Raji (cell line): ENCODE data around the gene GGNBP2.

Experiments
- POLR2A ChIP-seq: IDR thresholded peaks from 2 replicates; pipeline ENCODE4 v1.6.1; 2011; ENCODE audit warnings: low read depth, low read length, control low read depth; ENCODE audit not compliant: insufficient read depth

The GGNBP2 gene

DNA sequence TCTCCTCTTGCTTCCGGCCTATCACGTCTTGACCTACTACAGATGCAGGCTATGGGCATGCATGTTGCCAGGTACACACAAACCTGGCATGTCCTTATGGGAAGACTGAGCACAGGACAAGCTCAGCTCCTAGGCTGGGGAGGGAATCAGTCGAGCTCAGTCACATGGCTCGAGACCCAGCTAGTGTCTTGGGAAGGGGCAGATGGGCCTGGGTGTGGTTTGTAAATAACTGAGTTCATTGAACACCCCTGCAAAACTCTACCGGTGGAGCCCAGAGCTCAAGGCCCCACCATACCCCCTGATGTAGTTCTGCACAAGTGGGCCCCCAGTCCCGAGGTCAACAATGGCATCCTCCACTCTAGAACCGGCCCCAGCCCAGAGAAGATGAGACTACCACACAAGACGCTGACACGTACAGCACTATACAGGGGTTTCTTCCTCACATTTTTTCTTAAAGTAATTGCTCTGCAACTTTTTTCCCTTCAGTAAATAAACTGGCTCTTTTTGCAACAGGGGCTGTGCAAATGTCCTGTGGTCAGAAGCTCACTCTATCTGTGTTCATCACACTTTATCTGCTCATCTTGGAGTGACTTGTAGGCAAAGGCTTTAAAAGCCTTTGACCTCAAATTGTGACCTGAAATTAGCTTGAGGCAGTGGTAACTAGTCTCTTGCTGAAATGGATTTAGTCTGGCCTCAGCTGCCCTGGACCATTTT lies 35.3 kb upstream of the GGNBP2 start:
- no peak for TF ChIP-seq POLR2A

DNA sequence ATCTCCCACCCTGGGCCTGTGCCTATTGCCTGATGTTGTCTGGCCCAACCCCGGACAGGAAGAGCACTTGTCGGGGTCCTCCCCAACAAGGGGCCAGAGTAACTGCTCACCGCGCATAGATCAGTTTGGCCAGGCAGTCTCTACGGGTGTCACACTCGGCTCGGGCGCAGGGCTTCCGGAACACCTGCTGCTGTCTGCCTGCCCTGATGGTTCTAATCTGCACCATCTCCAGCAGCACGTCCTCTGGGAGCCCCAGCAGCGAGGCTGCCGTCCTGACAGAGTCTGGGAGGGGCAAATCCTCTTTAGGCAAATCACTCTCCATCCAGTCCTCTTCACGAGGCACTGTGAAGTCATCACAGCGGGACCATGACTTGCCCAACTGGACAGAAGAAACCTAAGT lies 34.1 kb upstream of the GGNBP2 start:
- no peak for TF ChIP-seq POLR2A

DNA sequence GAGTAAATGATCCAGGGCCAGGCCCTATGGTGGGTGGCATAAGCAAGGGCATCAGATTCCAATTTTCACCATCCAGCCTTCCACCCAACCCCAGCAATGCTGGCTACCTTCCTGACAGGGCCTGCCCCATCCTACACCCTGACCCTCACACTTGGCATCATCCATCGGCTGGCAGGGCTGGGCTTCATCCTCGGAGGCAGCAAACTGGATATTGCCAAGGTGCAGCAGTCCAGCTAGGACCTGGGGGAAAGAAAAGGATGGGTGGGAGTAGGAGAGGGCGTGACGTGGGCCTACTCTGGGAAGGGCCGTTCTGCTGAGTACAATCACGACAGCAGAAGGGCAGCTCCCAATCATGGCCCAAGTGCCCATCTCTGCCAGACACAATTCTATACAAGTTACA lies 33.5 kb upstream of the GGNBP2 start:
- no peak for TF ChIP-seq POLR2A

DNA sequence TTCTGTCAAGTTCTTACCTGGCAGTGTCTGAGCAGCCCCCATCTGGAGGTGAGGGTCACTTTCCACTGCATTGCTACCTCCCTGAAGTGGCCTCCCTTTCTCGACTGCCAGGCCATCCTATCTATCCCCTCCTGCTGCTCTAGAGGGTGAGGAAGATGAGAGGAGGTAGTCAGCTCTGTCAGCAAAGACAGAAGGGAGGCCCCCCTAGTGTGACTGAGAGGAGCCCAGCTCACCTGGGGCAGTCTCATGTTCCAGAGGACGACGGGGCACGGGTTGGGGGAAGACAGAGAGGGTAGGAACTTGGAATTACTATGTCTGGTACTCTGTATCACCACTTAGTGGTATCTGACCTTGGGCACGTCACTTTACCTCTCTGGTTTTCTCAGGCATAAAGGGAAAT lies 32.1 kb upstream of the GGNBP2 start:
- no peak for TF ChIP-seq POLR2A

DNA sequence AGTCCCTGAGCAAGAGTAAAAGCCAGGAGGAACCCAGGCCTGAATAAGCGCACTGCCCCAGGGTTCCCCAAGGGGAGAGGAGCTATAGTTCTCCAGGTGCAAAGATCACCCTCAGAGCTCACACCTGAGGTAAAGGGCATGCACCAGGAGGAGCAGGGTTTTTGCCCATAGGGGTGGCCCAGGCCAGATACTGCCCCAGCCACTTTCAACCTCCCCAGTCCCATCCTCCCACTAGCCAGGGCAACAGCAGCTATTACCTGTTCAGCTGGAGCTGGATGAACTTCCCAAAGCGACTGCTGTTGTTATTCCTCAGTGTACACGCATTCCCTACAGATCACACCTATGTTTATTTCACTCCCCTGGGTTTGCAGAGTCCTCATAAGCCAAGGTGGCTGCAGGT lies 29.9 kb upstream of the GGNBP2 start:
- TF ChIP-seq POLR2A, result no peak

DNA sequence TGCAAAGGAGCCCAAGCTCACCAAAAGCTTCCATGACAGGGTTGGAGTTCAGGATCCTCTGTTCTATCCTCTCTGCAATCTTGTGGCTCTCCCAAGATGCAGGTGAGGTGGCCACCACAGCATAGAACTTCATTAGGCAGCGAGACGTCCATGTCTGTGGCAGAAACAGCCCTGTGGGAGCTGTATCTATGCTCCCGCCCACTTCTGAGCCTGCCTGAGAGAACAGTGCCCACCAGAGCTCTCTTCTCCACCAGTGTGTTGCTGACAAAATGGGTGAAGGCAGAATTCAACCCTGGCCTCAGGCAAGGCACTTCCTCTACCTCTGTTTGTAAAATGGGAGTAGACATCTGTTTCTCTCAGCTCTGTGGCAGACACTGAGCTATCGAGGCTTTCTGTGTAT lies 28.9 kb upstream of the GGNBP2 start:
- no peak for TF ChIP-seq POLR2A

- no peak for TF ChIP-seq POLR2A
These were observed 21.6 kb upstream of the GGNBP2 start for GRCh38 chr17:36523113-36523512.

DNA sequence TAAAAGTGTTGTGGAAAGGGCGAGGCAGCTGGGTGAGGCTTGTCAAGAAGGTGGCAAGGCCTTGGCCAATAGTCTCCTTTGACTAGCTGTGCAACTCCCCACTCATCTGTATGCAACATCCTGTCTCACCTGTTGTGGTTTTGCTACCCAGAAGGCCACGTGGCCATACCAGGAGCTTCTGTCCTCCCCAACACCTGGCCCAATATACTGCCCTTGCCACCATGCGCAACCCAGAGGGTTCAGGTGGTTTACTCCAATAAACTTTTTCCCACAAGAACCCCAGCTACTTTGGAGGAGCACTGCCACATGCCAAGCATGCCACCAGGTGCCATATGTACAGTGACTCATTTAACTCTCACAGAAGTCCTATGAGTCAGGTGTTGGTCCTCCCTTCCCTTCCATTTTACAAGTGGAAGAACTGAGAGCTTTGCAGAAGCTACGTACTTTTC lies 20.3 kb upstream of the GGNBP2 start:
- TF ChIP-seq POLR2A, result no peak

DNA sequence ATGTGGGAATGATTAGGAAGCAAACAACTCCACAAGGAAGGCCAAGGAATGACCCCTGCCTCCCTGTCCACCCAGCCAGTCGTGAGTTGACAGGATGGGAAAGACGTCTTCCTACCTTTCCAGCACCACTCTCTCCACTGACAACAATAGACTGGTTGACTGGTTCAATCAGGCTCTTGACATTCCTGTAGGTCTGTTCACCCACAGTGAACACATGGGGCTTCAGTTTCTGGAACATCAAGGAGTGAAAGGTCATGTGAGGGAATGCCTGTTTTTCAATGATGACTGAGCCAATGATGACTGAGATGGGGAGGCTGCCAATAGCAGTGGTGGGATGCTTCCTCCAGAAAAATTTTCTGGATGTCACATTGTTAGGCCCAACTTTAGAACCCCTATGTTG lies 19.6 kb upstream of the GGNBP2 start:
- TF ChIP-seq POLR2A, result no peak

DNA sequence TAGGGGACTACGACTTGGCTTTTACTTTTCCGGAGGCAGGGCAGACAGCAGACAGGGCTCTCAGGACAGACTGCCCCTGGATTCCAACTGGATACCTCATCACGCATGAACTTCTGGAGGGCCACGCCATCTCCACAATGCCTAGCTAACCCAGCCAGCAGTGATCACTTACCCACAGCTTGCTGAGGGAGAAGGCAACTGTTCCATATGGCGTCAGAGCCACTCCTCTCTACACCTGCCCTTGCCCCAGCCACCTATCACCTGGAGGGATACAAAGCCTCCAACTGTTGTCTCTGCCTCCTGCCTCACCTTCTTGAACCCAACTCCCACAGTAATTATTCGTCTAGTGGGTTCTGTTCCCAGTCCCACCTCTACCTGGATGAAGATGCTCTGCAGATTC lies 18.8 kb upstream of the GGNBP2 start:
- TF ChIP-seq POLR2A, result no peak

DNA sequence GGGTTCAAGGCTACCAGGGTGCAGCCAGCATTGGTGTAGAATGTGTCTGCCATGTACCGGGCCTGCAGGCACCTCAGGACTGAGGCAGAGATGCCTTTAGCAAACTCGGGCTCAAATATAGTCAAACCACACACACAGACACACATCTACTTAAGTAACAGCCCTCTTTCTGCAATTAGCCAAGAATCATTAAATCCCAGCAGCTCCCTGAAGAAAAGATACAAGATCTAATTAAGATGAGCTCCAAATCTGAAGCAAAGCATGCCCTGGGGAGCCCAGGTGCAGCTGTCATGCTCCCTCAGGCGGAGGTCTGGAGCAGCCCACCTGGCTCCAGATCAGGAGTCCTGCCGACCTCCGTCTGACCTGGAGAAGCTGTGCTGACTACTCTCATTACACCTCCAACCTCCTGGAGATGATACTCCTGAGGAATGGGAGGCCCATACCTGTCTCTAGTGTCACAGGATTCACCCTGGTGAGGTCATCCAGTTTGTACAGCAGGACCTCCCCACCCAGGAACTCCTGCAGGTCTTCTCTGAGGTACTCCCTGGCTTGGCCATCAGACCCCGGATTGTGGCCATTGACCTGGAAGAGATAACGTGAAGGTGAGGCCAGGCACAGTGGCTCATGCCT lies 17.0 kb upstream of the GGNBP2 start:
- no peak for TF ChIP-seq POLR2A

DNA sequence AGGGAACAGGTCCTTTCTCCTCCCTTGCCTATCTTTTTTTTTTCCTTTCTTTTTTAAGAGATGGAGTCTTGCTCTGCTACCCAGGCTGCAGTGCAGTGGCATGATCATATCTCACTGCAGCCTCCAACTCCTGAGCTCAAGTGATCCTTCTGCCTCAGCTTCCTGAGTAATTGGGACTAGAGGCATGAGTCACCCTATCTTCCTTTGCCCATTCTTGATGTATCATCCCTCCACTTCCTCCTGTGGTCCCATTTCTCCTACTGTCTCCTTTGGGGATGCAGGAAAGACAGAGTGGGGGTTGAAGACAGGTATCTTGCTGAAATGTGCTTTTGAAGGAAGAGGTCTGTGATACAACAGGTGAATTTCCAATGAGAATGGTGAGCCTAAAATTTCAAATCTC lies 15.6 kb upstream of the GGNBP2 start:
- no peak for TF ChIP-seq POLR2A

DNA sequence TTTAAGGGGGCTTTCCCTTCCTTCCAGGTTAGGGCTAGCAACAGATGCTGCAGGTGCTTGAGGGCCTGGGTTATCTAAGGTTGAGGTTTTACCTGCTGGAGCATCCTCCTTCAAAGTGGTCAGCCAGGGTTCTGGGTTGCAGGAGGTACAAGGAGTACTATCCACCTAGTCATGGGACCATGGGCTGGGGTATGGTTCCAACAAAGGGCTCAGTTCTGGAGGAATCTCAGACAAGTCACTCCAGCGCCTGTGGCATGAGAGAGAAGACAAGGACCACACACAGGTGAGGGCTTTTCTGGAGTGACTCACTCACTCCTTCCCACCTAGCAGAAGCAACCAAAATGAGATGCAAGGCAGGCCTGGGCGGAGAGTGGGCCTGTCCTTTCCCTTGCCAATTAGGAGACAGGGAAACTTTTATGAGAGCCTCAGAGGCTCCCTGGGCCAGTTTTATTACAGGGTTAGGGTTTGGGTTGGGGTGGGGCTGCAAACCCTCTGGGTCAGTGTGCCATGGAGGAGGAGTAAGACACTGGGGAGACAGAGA lies 12.2 kb upstream of the GGNBP2 start:
- TF ChIP-seq POLR2A, result no peak

DNA sequence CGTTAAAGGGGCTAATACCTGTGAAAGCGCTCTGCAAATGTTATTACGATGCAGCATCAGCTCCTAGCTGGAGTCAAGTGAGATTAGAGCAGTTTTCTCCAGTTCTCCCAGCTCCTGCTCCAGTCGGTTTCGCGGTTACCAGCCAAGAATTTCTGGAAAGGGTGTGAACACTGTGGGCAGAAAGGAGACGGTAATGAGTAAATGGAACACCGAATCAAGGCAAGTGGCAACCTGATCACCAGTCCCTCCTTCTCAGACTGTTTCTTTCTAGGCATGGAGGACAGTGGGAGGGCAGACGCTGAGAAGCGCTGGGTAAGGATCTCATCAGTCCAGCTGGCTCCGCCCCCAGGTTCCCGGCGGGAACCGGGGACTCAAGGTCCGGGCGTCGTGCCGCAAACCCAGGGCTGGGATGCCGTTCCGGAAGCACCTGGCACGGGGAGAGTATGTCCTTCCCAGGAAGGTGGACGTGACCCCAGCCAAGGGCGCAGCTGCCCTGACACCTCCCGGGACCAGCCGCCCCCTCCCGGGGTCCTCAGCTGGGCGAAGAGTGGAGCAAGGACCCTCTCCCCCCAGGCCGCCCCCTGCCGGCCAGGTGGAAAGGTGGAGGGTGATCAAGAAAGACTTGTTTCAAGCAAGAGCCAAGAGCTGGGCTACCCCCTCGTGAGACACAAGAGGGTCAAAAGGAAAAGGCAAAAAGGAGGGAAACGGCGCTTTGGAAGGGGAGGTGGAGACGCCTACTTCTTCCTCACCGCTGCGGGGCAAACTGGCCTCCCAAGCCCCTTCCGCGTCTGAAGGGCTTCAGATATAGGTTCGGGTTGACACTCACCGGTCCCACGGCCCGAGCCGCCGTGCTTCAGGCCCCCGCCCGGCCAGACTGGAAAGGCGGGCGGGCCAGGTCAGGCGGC lies 10.5 kb upstream of the GGNBP2 start:
- TF ChIP-seq POLR2A, result no peak

DNA sequence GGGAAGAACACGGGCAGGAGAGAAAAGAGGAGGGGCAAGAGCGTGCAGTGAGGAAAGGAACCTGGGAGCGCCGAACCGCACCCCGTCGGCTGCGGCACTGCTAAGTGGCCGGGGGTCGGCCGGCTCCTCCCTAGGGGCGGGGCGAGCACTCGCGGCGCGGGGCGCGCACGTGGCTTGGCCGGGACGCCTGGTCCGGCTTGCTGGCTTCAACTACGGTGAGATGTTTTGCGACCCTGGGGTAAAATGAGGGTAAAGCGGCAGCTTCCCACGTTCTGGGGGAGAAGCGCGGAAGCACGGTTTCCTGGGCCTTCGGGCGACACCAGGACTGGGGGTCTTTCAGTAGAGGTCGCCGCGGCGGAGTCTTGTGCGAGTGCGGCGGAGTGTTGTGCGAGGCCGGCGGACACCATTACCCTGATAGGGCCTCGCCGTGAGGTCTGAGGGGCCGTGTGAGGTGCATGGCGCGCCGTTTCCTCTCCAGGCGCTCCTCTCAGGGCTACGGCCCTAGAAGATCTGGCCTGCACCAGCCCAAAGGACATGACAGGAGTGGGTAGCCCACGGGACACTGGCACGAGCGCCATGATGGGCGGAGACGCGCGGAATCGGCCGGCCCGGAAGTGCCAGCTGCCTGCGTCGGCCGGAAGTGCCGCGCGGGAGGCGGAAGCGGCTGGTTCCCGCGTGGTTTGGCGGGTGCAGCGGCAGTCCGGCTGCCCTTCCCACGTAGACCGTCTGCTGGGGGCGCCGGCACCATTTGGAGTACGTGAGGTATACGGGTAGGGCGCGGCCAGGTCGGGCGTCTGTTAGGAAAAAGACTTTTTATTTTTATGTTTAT lies 9.7 kb upstream of the GGNBP2 start, which contains the start of the genes MYO19 and PIGW:
MYO19 (minus strand) TSS at position 29 of the 829 bp plus-strand sequence. CDS start 2,330 bp downstream, outside the sequence.
PIGW (plus strand) TSS at position 148 of the 829 bp plus-strand sequence. CDS start 2,115 bp downstream, outside the sequence.
- peak; percentile 94 for TF ChIP-seq POLR2A
